GM12864 (cell line): ENCODE measurements around the gene KIF6.

Source experiments
- DNase-seq: peaks from one replicate; pipeline ENCODE4 v3.0.0-alpha.2; 2011; ENCODE audit warnings: low read depth
- H3K4me3 ChIP-seq: 2 replicates; pipeline ENCODE4 v1.5.1; 2011; ENCODE audit warnings: mild to moderate bottlenecking, low read depth, low read length, control low read depth
- TF ChIP-seq, protein P1 (sequence below): IDR thresholded peaks from 2 replicates; pipeline ENCODE4 v1.5.1; 2011; ENCODE audit warnings: low read depth, mild to moderate bottlenecking, moderate library complexity, low read length, control low read depth, inconsistent platforms; ENCODE audit errors: missing control alignments

KIF6 gene

DNA sequence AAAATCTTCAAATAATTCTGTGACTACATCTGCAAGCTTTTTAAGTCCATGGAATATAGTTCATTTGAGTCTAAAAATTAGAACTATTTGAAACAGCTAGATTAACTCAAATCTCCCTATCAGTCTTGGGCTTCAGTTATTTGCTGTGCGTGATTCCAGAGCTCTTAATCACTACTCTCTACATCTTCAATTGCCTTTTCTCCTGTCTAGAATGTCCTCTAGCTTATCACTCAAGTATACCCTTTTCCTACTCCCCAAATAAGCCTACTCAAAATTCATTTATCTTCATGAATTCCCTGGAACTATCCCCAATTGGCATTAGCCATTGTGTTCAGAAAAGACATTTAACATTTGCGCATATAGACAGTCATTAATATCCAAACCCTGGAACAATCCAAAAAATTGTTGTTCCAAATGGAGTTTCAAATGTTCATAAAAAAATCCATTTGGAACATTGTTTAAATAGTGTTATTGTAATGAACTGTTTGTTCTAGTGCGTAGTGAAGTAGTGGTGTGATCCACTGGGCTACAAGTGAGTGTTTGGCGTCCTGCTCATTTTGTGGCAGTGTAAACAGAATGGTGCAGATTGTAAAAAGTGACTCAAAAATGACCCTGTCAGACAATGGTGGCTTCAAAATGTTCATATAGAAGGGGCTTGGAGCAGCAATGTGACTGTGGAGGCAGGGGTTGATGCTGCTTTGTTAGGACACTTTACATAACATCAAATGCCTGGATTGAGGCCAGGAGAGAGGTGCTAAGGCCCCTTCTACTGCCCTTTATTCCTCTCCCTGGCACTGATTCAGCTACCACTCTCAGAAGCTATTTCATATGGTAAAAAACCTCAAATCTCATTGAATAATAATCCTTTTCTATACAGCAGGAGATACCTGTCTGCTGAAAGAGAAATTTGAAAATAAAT lies 122.3 kb downstream of the KIF6 start:
- no peak overlapping the region for H3K4me3 ChIP-seq
- DNase-seq: no peak
- TF ChIP-seq, protein P1, sequence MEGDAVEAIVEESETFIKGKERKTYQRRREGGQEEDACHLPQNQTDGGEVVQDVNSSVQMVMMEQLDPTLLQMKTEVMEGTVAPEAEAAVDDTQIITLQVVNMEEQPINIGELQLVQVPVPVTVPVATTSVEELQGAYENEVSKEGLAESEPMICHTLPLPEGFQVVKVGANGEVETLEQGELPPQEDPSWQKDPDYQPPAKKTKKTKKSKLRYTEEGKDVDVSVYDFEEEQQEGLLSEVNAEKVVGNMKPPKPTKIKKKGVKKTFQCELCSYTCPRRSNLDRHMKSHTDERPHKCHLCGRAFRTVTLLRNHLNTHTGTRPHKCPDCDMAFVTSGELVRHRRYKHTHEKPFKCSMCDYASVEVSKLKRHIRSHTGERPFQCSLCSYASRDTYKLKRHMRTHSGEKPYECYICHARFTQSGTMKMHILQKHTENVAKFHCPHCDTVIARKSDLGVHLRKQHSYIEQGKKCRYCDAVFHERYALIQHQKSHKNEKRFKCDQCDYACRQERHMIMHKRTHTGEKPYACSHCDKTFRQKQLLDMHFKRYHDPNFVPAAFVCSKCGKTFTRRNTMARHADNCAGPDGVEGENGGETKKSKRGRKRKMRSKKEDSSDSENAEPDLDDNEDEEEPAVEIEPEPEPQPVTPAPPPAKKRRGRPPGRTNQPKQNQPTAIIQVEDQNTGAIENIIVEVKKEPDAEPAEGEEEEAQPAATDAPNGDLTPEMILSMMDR: no peak

DNA sequence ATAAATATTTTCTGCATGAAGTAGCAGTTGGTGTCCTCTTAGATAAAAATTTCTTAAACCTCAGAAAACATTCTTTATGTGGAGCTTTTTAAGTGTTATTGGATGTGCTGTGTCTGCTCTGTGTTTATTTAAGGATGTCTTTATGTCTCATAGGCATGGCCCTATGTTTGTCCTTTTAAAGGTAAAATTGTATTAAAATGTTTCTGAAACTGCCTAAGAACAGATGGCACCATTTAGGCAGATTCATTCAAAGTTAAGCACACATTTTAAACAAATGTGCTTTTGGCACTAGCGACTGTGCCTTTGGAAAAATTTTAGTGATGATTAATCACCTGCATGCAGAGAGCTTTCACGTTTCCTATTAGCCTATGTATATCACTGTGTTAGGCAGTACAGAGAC lies 125.2 kb downstream of the KIF6 start:
- TF ChIP-seq, protein P1: no peak
- no peak for DNase-seq
- H3K4me3 ChIP-seq: no peak overlapping the region

DNA sequence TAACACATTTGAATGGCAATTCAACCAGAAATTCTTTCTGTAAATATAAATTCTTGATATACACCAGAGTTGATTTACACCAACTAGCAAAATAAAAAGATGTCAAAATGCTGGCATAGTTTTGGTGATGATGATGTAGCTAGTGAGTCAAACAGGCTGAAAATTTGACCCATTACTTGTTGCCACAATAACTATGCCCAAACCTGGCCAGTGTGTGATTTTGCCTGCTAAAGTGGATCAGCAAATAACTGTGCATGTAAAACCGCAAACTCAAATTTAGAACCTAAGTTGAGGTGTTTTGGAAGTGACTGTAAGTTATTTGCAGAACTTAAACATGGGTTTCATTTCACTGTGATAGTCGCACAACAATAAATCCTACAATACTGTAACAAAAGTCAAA lies 125.9 kb downstream of the KIF6 start:
- no peak overlapping the region for H3K4me3 ChIP-seq
- no peak for DNase-seq
- TF ChIP-seq, protein P1: no peak

DNA sequence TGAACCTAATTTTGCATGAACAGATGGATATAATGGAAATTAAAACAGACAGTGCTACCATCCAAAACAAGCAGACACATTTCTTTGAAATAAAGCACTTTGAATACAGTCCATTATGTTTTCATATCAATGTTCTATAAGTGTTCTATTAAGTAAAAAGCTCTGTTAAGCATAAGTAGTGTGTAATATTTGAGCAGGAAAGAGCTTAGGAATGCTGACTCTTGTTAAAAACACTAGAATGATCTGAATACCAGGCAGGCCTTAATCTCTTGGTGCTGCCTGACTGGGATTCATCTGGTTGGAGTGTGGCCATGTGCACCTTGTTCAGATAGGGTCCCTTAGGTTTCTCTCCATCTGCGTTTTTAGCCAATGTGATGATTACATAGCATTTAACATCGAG lies 130.9 kb downstream of the KIF6 start:
- H3K4me3 ChIP-seq: no peak overlapping the region
- DNase-seq: no peak
- TF ChIP-seq, protein P1: no peak

DNA sequence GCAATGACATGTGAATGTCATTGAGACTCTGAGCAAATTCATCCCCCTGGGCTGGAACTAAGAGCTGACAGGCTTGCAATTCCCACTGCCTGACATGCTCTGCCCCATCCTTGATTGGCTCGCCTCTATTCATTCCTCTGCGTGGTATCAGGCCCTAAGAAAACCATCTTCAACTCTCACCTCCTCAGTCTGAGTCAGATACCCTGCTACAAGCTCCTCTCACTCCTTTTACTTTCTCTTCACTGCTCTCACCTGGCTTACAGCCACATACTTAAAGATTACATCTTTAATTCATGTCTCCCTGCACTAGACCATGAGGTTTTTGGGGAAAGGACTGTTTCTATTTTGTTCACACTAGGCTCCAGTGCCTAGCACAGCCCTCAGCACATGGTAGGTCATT lies 131.6 kb downstream of the KIF6 start:
- H3K4me3 ChIP-seq: no peak overlapping the region
- DNase-seq: no peak
- TF ChIP-seq, protein P1: no peak

GRCh38 chr6:39590871-39591393 lies 134.3 kb downstream of the KIF6 start:
- no peak for DNase-seq
- H3K4me3 ChIP-seq: no peak overlapping the region
- TF ChIP-seq, protein P1: no peak

- TF ChIP-seq, protein P1: no peak
- no peak for DNase-seq
- H3K4me3 ChIP-seq: no peak overlapping the region
Measured at GRCh38 chr6:39587080-39587479, 138.1 kb downstream of the KIF6 start.
